ENCODE data around the gene TOMT.

Gene TOMT

DNA sequence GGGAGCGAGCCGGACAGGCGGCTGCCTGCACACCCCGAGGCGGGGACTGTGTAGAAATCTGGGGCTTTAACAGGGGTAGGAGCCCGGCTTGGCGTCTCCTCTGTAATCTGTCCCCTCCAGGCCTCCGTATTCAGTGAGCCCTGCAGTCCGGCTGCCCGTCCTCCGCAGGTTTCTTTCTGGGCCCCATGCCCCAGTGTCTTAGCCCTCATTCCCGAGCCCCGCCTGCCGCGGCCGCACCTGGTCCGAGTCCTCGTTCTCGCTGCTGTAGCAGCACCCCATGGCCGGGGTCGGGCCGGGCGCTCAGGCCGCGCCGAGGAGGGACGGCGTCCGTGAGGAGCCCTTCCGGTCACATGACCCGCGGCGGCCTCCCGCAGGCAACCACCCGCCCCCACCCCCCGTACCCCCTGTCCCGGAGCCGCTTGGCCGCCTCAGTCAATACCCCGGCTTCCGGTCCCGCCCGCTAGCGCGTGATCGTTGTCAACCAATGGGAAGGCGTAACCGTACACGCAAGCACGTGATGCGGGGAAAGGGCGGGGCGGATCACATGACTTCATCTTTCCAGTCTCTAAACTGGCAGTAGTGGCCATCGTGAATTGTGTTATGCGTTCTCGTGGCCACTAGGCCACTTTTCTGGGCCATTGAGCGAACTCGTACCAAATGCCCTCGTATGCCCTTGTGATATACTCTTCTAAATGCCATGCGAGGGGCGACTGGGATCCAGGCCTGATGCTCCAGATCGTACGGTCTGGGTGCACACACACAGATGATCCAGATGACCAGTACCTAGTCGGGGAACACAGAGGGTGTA, 2.6 kb upstream of the TOMT start, which contains the start of gene LAMTOR1:
Gene LAMTOR1 (minus strand): TSS at position 352 of the 808 bp plus-strand sequence. CDS start 73 bp downstream, at position 279.
- H3K27me3 ChIP-seq (ENCODE audit: low read depth, low read length) = no peaks in the 10 kb centered on the region
- peaks cover 20% of the 10 kb centered on the region for H3K4me1 ChIP-seq (ENCODE audit: low read length)
- H2AFZ ChIP-seq (ENCODE audit: low read depth, low read length) = peak within 1 kb of the TSS; percentile 72; the same call in 1 of the 2 replicates
- H3K27ac ChIP-seq (ENCODE audit: low read length) = peak within 1 kb of the TSS; percentile 71
- TF ChIP-seq, protein P1, sequence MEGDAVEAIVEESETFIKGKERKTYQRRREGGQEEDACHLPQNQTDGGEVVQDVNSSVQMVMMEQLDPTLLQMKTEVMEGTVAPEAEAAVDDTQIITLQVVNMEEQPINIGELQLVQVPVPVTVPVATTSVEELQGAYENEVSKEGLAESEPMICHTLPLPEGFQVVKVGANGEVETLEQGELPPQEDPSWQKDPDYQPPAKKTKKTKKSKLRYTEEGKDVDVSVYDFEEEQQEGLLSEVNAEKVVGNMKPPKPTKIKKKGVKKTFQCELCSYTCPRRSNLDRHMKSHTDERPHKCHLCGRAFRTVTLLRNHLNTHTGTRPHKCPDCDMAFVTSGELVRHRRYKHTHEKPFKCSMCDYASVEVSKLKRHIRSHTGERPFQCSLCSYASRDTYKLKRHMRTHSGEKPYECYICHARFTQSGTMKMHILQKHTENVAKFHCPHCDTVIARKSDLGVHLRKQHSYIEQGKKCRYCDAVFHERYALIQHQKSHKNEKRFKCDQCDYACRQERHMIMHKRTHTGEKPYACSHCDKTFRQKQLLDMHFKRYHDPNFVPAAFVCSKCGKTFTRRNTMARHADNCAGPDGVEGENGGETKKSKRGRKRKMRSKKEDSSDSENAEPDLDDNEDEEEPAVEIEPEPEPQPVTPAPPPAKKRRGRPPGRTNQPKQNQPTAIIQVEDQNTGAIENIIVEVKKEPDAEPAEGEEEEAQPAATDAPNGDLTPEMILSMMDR (IDR thresholded peaks at IDR 0.05; ENCODE audit: low read depth, low read length) = no peak
- TF ChIP-seq EZH2phosphoT487 (IDR thresholded peaks at IDR 0.05; ENCODE audit: low read depth) = no peak
- no peaks in the 10 kb centered on the region for H4K20me1 ChIP-seq (ENCODE audit: insufficient read depth, low read length)
- H3K4me3 ChIP-seq (ENCODE audit: low read length) = peak within 1 kb of the TSS; percentile 97
- H3K9ac ChIP-seq (ENCODE audit: low read length) = peak within 1 kb of the TSS; percentile 99
- peak within 1 kb of the TSS; percentile 95 for H3K4me2 ChIP-seq (ENCODE audit: low read length)
- H3K9me3 ChIP-seq (ENCODE audit: insufficient read depth, low read length) = no peaks in the 10 kb centered on the region
- peaks cover 39% of the 10 kb centered on the region for H3K79me2 ChIP-seq (ENCODE audit: low read length)
- H3K36me3 ChIP-seq (replicated peaks; ENCODE audit: low read depth, low read length) = peaks cover 17% of the 10 kb centered on the region

DNA sequence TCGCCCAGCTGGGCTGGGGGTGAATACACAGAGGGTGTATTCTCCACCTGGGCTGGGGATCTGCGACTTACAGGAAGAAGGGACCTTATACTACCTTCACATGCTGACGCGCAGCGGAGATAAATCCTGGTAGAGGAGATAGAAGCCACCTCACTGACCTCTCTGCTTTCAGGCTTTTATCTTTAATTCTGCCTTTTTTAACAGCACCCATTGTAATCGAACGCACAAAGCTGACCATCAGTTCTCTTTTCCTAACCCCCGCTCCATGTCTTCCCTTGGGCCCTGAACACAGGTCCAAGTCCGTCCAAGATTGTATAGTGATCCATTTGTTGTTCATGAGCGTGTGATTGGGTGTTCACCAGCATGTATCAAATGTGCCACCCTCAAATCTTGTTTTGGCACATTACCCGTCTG, 2.0 kb upstream of the TOMT start:
- Histone ChIP-seq H3K27me3 (ENCODE audit: low read depth, low read length) (no peaks in the 10 kb centered on the region), H3K4me3 (ENCODE audit: low read length) (peak overlapping the region; percentile 97), H2AFZ (ENCODE audit: low read depth, low read length) (no peak overlapping the region), H3K4me1 (ENCODE audit: low read length) (peaks cover 20% of the 10 kb centered on the region), H3K4me2 (ENCODE audit: low read length) (peak overlapping the region; percentile 90), H3K36me3 (replicated peaks; ENCODE audit: low read depth, low read length) (peaks cover 11% of the 10 kb centered on the region), H4K20me1 (ENCODE audit: insufficient read depth, low read length) (no peaks in the 10 kb centered on the region), H3K9ac (ENCODE audit: low read length) (peak overlapping the region; percentile 41; the same call in 1 of the 2 replicates), H3K27ac (ENCODE audit: low read length) (peak overlapping the region; percentile 40), H3K79me2 (ENCODE audit: low read length) (peaks cover 39% of the 10 kb centered on the region), H3K9me3 (ENCODE audit: insufficient read depth, low read length) (no peaks in the 10 kb centered on the region)
- TF ChIP-seq EZH2phosphoT487 (IDR thresholded peaks at IDR 0.05; ENCODE audit: low read depth) = no peak
- TF ChIP-seq, protein P1 (IDR thresholded peaks at IDR 0.05; ENCODE audit: low read depth, low read length) = no peak

DNA sequence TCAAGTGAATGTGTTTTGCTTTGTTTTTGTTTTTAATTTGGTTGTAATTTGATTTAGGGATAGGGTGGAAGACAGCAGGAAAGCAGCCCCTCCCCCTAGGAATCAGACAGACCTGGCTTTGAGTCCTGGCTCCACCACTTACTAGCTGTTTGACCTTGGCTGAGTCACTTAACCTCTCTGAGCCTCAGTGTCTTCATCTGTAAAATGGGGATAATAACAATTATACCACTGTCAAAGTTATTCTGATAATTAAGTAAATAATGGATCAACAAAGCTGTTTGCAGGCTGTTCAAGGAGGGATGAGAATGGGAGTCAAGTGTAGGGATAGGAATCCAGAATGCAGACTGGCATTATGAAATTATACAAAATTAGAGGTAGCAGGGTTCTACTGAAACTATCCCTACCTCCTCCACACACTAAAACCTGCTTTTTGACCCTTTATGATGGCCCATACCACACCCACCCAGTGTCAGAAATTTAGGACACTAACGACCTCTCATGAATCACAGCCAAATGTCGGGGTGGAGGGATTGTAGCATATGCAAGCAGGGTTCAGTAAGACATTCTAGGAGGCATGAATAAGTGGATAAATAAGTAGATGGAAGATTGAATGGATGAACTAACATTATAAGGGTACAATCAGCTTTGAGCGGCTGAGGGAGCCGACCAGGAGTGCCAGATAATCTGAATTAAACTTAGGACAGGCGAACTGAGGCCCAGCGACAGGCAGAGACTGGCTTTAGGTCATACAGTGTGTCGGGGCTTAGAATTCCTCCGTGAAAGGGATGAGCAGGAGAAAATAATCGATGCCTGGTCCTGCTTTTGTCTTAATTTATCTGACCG, 5.8 kb downstream of the TOMT start:
- 0 out of 2 replicates have a peak, but pooled peaks cover 3% of the 10 kb centered on the region for H3K79me2 ChIP-seq (ENCODE audit: low read length)
- peak overlapping the region; percentile 88 for H3K9ac ChIP-seq (ENCODE audit: low read length)
- H4K20me1 ChIP-seq (ENCODE audit: insufficient read depth, low read length) = no peaks in the 10 kb centered on the region
- TF ChIP-seq, protein P1 (IDR thresholded peaks at IDR 0.05; ENCODE audit: low read depth, low read length) = no peak
- no peak for TF ChIP-seq EZH2phosphoT487 (IDR thresholded peaks at IDR 0.05; ENCODE audit: low read depth)
- H3K36me3 ChIP-seq (replicated peaks; ENCODE audit: low read depth, low read length) = peaks cover 3% of the 10 kb centered on the region
- peak overlapping the region; percentile 99 for H3K4me2 ChIP-seq (ENCODE audit: low read length)
- no peaks in the 10 kb centered on the region for H3K27me3 ChIP-seq (ENCODE audit: low read depth, low read length)
- H3K9me3 ChIP-seq (ENCODE audit: insufficient read depth, low read length) = no peaks in the 10 kb centered on the region
- peak overlapping the region; percentile 85 for H3K27ac ChIP-seq (ENCODE audit: low read length)
- H3K4me3 ChIP-seq (ENCODE audit: low read length) = peak overlapping the region; percentile 87
- H3K4me1 ChIP-seq (ENCODE audit: low read length) = peaks cover 15% of the 10 kb centered on the region
- peak overlapping the region; percentile 8; the same call in 1 of the 2 replicates for H2AFZ ChIP-seq (ENCODE audit: low read depth, low read length)

Data from OCI-LY3 (cell line).